GM11168 (cell line): Measurements from ENCODE around the gene ESPNL.
"Not testable (repeated sequence)": the region's sequence is repeated elsewhere in the genome, so short reads cannot be mapped to it uniquely, and the experiment has no call there.

Experiments
- in situ Hi-C: fragments of 300-500 bp; cut with MboI; formaldehyde crosslinking; loops from one replicate; pipeline ENCODE4 v1.12.0; 2022; ENCODE audit warnings: low sequenced_read_pairs; ENCODE audit not compliant: unreplicated experiment

ESPNL gene

GRCh38 chr2:238100049-238100820 is at the start of gene ESPNL:
TSS of gene ESPNL (plus strand) at chr2:238100340. CDS start at chr2:238100420, 80 bp downstream.
- in situ Hi-C loops: no loop called here

GRCh38 chr2:238053191-238053776 is 46.9 kb upstream of the ESPNL start:
- in situ Hi-C loops: no loop called here

- in situ Hi-C loops: no loop called here
These were observed 44.3 kb upstream of the ESPNL start for GRCh38 chr2:238055841-238056240.

- in situ Hi-C loops: not testable (repeated sequence)
These were observed 42.2 kb upstream of the ESPNL start for GRCh38 chr2:238057696-238058575.

GRCh38 chr2:238059505-238059904 is 40.6 kb upstream of the ESPNL start:
- in situ Hi-C loops: no loop called here

- in situ Hi-C loops: no loop called here
These were observed 40.0 kb upstream of the ESPNL start for GRCh38 chr2:238060096-238060541.

- in situ Hi-C loops: no loop called here
These were observed 39.4 kb upstream of the ESPNL start, which contains the start of gene SCLY for GRCh38 chr2:238060542-238061314. TSS of gene SCLY (plus strand) at chr2:238061001. CDS start at chr2:238061055, 54 bp downstream.

GRCh38 chr2:238061315-238062202 is 38.6 kb upstream of the ESPNL start:
- in situ Hi-C loops: no loop called here

- in situ Hi-C loops: no loop called here
These were observed 36.5 kb upstream of the ESPNL start for GRCh38 chr2:238063414-238064189.

GRCh38 chr2:238064376-238064775 is 35.8 kb upstream of the ESPNL start:
- in situ Hi-C loops: no loop called here

GRCh38 chr2:238065071-238065846 is 34.9 kb upstream of the ESPNL start:
- in situ Hi-C loops: no loop called here

GRCh38 chr2:238066218-238066617 is 33.9 kb upstream of the ESPNL start:
- in situ Hi-C loops: no loop called here

GRCh38 chr2:238066718-238067117 is 33.4 kb upstream of the ESPNL start:
- in situ Hi-C loops: not testable (repeated sequence)

- in situ Hi-C loops: no loop called here
These were observed 32.2 kb upstream of the ESPNL start for GRCh38 chr2:238067939-238068338.

- in situ Hi-C loops: no loop called here
These were observed 31.0 kb upstream of the ESPNL start for GRCh38 chr2:238069021-238069709.

- in situ Hi-C loops: no loop called here
These were observed 30.3 kb upstream of the ESPNL start for GRCh38 chr2:238069877-238070276.

GRCh38 chr2:238075397-238075796 is 24.7 kb upstream of the ESPNL start:
- in situ Hi-C loops: no loop called here
